GM19193 (cell line): Measurements from ENCODE around the gene BTN2A1.

Experiments used
- POLR2A ChIP-seq: IDR thresholded peaks from 4 replicates; pipeline ENCODE4 v1.6.1; 2011; ENCODE audit not compliant: insufficient read depth, insufficient read length; ENCODE audit errors: extremely low read depth

The BTN2A1 gene

GRCh38 chr6:26457806-26458688 is at the start of gene BTN2A1:
TSS of gene BTN2A1 (plus strand) at chr6:26457955. CDS start at chr6:26458637, 682 bp downstream.
- no peak for TF ChIP-seq POLR2A

GRCh38 chr6:26408828-26409730 is 48.7 kb upstream of the BTN2A1 start:
- no peak for TF ChIP-seq POLR2A

- no peak for TF ChIP-seq POLR2A
These were observed 46.0 kb upstream of the BTN2A1 start for GRCh38 chr6:26411751-26412150.

GRCh38 chr6:26412228-26412627 is 45.5 kb upstream of the BTN2A1 start:
- TF ChIP-seq POLR2A = no peak

GRCh38 chr6:26412954-26413353 is 44.8 kb upstream of the BTN2A1 start:
- TF ChIP-seq POLR2A = no peak

- no peak for TF ChIP-seq POLR2A
These were observed 43.5 kb upstream of the BTN2A1 start for GRCh38 chr6:26414281-26414680.

GRCh38 chr6:26415036-26415614 is 42.6 kb upstream of the BTN2A1 start:
- no peak for TF ChIP-seq POLR2A

- no peak for TF ChIP-seq POLR2A
These were observed 42.0 kb upstream of the BTN2A1 start for GRCh38 chr6:26415791-26416190.

GRCh38 chr6:26416288-26416687 is 41.5 kb upstream of the BTN2A1 start:
- no peak for TF ChIP-seq POLR2A

- TF ChIP-seq POLR2A = no peak
These were observed 37.0 kb upstream of the BTN2A1 start for GRCh38 chr6:26420688-26421171.

- TF ChIP-seq POLR2A = peak; percentile 13
These were observed 36.3 kb upstream of the BTN2A1 start for GRCh38 chr6:26421259-26422144.

GRCh38 chr6:26422329-26422728 is 35.4 kb upstream of the BTN2A1 start:
- no peak for TF ChIP-seq POLR2A

GRCh38 chr6:26426691-26427450 is 30.9 kb upstream of the BTN2A1 start:
- no peak for TF ChIP-seq POLR2A
